Sigmoid colon (tissue), 7 donors: ENCODE measurements around the gene PRKCA. TPM values are rescaled to one million over a fixed set of nuclear protein-coding genes. Genes with fewer than 3 reads are reported as not detected.
A peak's percentile ranks its signal among the peaks of the same experiment; 100 is the strongest.

ENCODE experiments used
- DNase-seq: peaks from one replicate; pipeline ENCODE4 v3.0.0-alpha.2; 2019
- H3K27ac ChIP-seq, 4 donors: fragments of 200-600 bp; sonication (generic); one replicate each; pipeline ENCODE4 v1.5.1; 2016 to 2019; ENCODE audit warnings: mild to moderate bottlenecking in 1 of 4
- H3K27me3 ChIP-seq, 3 donors: fragments of 200-600 bp; sonication (generic); one replicate each; pipeline ENCODE4 v1.5.1; 2019; ENCODE audit warnings: mild to moderate bottlenecking in 1 of 3
- H3K36me3 ChIP-seq, 4 donors: fragments of 200-600 bp; sonication (generic); one replicate each; pipeline ENCODE4 v1.5.1; 2016 to 2019
- H3K4me1 ChIP-seq, 4 donors: fragments of 200-600 bp; sonication (generic); one replicate each; pipeline ENCODE4 v1.5.1; 2017 to 2019
- H3K4me3 ChIP-seq, 4 donors: fragments of 200-600 bp; sonication (generic); one replicate each; pipeline ENCODE4 v1.5.1; 2017 to 2019; ENCODE audit warnings: mild to moderate bottlenecking in 2 of 4, moderate library complexity in 1 of 4
- H3K9me3 ChIP-seq, 4 donors: fragments of 200-600 bp in 3 of 4; sonication (generic) in 3 of 4; one replicate each; pipeline versions ENCODE4 v1.5.1 to v1.6.1; 2013 to 2019
- CTCF ChIP-seq, 4 experiments: fragments of 450-650 bp in 3 of 4; fragments of 200-600 bp in 1 of 4; IDR thresholded peaks; one replicate each; pipeline ENCODE4 v1.5.1; 2016 to 2019; ENCODE audit warnings: antibody characterized with exemption in 4 of 4, mild to moderate bottlenecking in 3 of 4, moderate library complexity in 2 of 4
- EP300 ChIP-seq, 4 donors: sonication (generic); formaldehyde crosslinking; IDR thresholded peaks; one replicate each; pipeline ENCODE4 v1.6.1; 2017; ENCODE audit warnings: antibody characterized with exemption in 4 of 4
- POLR2A ChIP-seq, 2 donors: fragments of 450-650 bp; IDR thresholded peaks; one replicate each; pipeline ENCODE4 v1.6.1; 2016; ENCODE audit warnings: antibody characterized with exemption in 2 of 2, mild to moderate bottlenecking in 2 of 2, moderate library complexity in 2 of 2
- POLR2AphosphoS5 ChIP-seq, 4 donors: sonication (generic); formaldehyde crosslinking; IDR thresholded peaks; one replicate each; pipeline ENCODE4 v1.6.1; 2017; ENCODE audit warnings: antibody characterized with exemption in 4 of 4
- WGBS, 2 donors: extraction: QIAGEN DNeasy Blood & Tissue Kit; methylation state at CpG; one replicate each; pipeline ENCODE4 v1.1.7; 2013; 5-methylcytosine and 5-hydroxymethylcytosine counted together
- intact Hi-C: fragments of 100-400 bp; cut with DNase I; formaldehyde crosslinking; loops from one replicate; pipeline ENCODE4 v1.15.1; 2023
- polyA plus RNA-seq, 3 donors: library from polyadenylated mRNA; stranded (reverse); fragments of 200-250 nt; gene quantifications; one replicate each; pipeline ENCODE4 v1.2.3, GENCODE V29; 2013
- total RNA-seq, 4 donors: library from RNA; depleted of rRNA; stranded (reverse); fragments of >200 nt; gene quantifications; one replicate each; pipeline ENCODE4 v1.1.0, GENCODE V29; 2016
- donor health status: healthy with polysubstance abuse.
- donor health status: Bipolar disorder and iron deficiency.
- donor health status: healthy.

Gene PRKCA
- total and polyA plus RNA-seq, 7 donors = 6.6 to 58.4 (median 42.6) TPM

- Histone ChIP-seq H3K36me3 (no peaks in the 10 kb centered on the region), H3K4me3 (no peak overlapping the region), H3K27ac (peak overlapping the region in 2 of 4 donors; percentile 14 to 58), H3K27me3 (no peaks in the 10 kb centered on the region), H3K9me3 (no peaks in the 10 kb centered on the region), H3K4me1 (peaks cover 0 to 51% (median 37%) of the 10 kb centered on the region in 4 donors)
- DNase-seq = no peak
- intact Hi-C loops = no loop called here
- 73 to 77% methylated on average over 9 of the region's 9 CpGs for WGBS, 2 donors
- TF ChIP-seq POLR2AphosphoS5 (IDR thresholded peaks at IDR 0.05) (peak in 2 of 4 donors; percentile 23 to 38), CTCF (IDR thresholded peaks at IDR 0.05) (no peak), EP300 (IDR thresholded peaks at IDR 0.05) (no peak)
Observed at GRCh38 chr17:66654106-66654740, 351.8 kb downstream of the PRKCA start.

- Histone ChIP-seq H3K4me3 (no peak overlapping the region), H3K4me1 (peaks cover 0 to 51% (median 37%) of the 10 kb centered on the region in 4 donors), H3K27me3 (no peaks in the 10 kb centered on the region), H3K36me3 (no peaks in the 10 kb centered on the region), H3K9me3 (no peaks in the 10 kb centered on the region), H3K27ac (peak overlapping the region in 2 of 4 donors; percentile 14 to 58)
- no peak for TF ChIP-seq EP300 (IDR thresholded peaks at IDR 0.05)
- TF ChIP-seq POLR2A (IDR thresholded peaks at IDR 0.05) = no peak
- DNase-seq = no peak
- intact Hi-C loops = no loop called here
- WGBS, 2 donors = 90 to 96% methylated on average over 7 of the region's 7 CpGs
Observed at GRCh38 chr17:66654764-66655163, 352.4 kb downstream of the PRKCA start.

GRCh38 chr17:66655461-66655860 is 353.0 kb downstream of the PRKCA start:
- no peak for DNase-seq
- TF ChIP-seq POLR2AphosphoS5 (IDR thresholded peaks at IDR 0.05) (no peak), POLR2A (IDR thresholded peaks at IDR 0.05) (no peak), EP300 (IDR thresholded peaks at IDR 0.05) (no peak), CTCF (IDR thresholded peaks at IDR 0.05) (no peak)
- Histone ChIP-seq H3K9me3 (no peaks in the 10 kb centered on the region), H3K4me3 (no peak overlapping the region), H3K27me3 (no peaks in the 10 kb centered on the region), H3K36me3 (no peaks in the 10 kb centered on the region), H3K27ac (peak overlapping the region in 1 of 4 donors; percentile 58), H3K4me1 (peaks cover 0 to 51% (median 37%) of the 10 kb centered on the region in 4 donors)
- WGBS, 2 donors = 87 to 94% methylated on average over 2 of the region's 2 CpGs
- intact Hi-C loops = no loop called here

- Histone ChIP-seq H3K9me3 (no peaks in the 10 kb centered on the region), H3K27ac (peak overlapping the region in 1 of 4 donors; percentile 58), H3K4me3 (no peak overlapping the region), H3K4me1 (peaks cover 0 to 48% (median 33%) of the 10 kb centered on the region in 4 donors), H3K36me3 (no peaks in the 10 kb centered on the region), H3K27me3 (no peaks in the 10 kb centered on the region)
- intact Hi-C loops = no loop called here
- no peak for TF ChIP-seq EP300 (IDR thresholded peaks at IDR 0.05)
- TF ChIP-seq POLR2A (IDR thresholded peaks at IDR 0.05) = no peak
- no peak for TF ChIP-seq CTCF (IDR thresholded peaks at IDR 0.05)
- TF ChIP-seq POLR2AphosphoS5 (IDR thresholded peaks at IDR 0.05) = no peak
- 76 to 92% methylated on average over 4 of the region's 4 CpGs for WGBS, 2 donors
- DNase-seq = no peak
Observed at GRCh38 chr17:66655861-66656260, 353.4 kb downstream of the PRKCA start.

- whole genome bisulfite sequencing, 2 donors = 79 to 83% methylated on average over 13 of the region's 13 CpGs
- TF ChIP-seq POLR2A (IDR thresholded peaks at IDR 0.05) = no peak
- TF ChIP-seq POLR2AphosphoS5 (IDR thresholded peaks at IDR 0.05) = peak in 1 of 4 donors; percentile 29
- TF ChIP-seq CTCF (IDR thresholded peaks at IDR 0.05) = no peak
- intact Hi-C loops = no loop called here
Observed at GRCh38 chr17:66661411-66662256, 359.2 kb downstream of the PRKCA start.

More at GRCh38 chr17:66661411-66662256, 359.2 kb downstream of the PRKCA start:
- no peak for DNase-seq
- Histone ChIP-seq H3K36me3 (no peaks in the 10 kb centered on the region), H3K4me3 (no peak overlapping the region), H3K27ac (peak overlapping the region in 3 of 4 donors; percentile 37 to 68 (median 54)), H3K4me1 (peaks cover 0 to 42% (median 27%) of the 10 kb centered on the region in 4 donors), H3K27me3 (no peaks in the 10 kb centered on the region), H3K9me3 (no peaks in the 10 kb centered on the region)
